Mononuclear cell (primary cell): ENCODE results near the gene FSIP1. TPM values are rescaled to one million over a fixed set of nuclear protein-coding genes. Genes with fewer than 3 reads are reported as not detected.

Experiments
- H3K27me3 ChIP-seq: 2 replicates; pipeline ENCODE4 v1.6.0; 2011; ENCODE audit warnings: low read length, control low read depth; ENCODE audit not compliant: insufficient read depth
- H3K4me1 ChIP-seq: 2 replicates; pipeline ENCODE4 v1.5.1; 2011; ENCODE audit warnings: mild to moderate bottlenecking, low read length, control low read depth; ENCODE audit not compliant: insufficient read depth
- H3K4me3 ChIP-seq: 2 replicates; pipeline ENCODE4 v1.5.1; 2011; ENCODE audit warnings: mild to moderate bottlenecking, low read length, moderate library complexity
- H3K9me3 ChIP-seq: 2 replicates; pipeline ENCODE4 v1.5.1; 2011; ENCODE audit warnings: low read depth, mild to moderate bottlenecking, control low read depth, low read length
- total RNA-seq: library from RNA; depleted of rRNA; stranded (reverse); fragments of >200 nt; gene quantifications from one replicate; pipeline ENCODE4 v1.2.3, GENCODE V29; 2012

The FSIP1 gene
- total RNA-seq, 1 donor: 0.94 TPM

- H3K9me3 ChIP-seq: peaks cover 31% of the 10 kb centered on the region
- H3K27me3 ChIP-seq: no peaks in the 10 kb centered on the region
- no peak overlapping the region for H3K4me3 ChIP-seq
- H3K4me1 ChIP-seq: peaks cover 3% of the 10 kb centered on the region
Measured at GRCh38 chr15:39609166-39609916, 173.3 kb downstream of the FSIP1 start.

- Histone ChIP-seq H3K4me3 (no peak overlapping the region), H3K9me3 (peaks cover 26% of the 10 kb centered on the region), H3K27me3 (no peaks in the 10 kb centered on the region), H3K4me1 (peaks cover 3% of the 10 kb centered on the region)
Measured at GRCh38 chr15:39608185-39609139, 174.2 kb downstream of the FSIP1 start.

GRCh38 chr15:39605146-39605545 lies 177.5 kb downstream of the FSIP1 start:
- Histone ChIP-seq H3K9me3 (peaks cover 6% of the 10 kb centered on the region), H3K27me3 (no peaks in the 10 kb centered on the region), H3K4me1 (peaks cover 3% of the 10 kb centered on the region), H3K4me3 (no peak overlapping the region)

GRCh38 chr15:39602143-39602542 lies 180.5 kb downstream of the FSIP1 start:
- Histone ChIP-seq H3K4me1 (no peaks in the 10 kb centered on the region), H3K27me3 (no peaks in the 10 kb centered on the region), H3K9me3 (no peaks in the 10 kb centered on the region), H3K4me3 (no peak overlapping the region)

GRCh38 chr15:39599871-39600270 lies 182.8 kb downstream of the FSIP1 start:
- Histone ChIP-seq H3K4me1 (no peaks in the 10 kb centered on the region), H3K4me3 (no peak overlapping the region), H3K27me3 (no peaks in the 10 kb centered on the region), H3K9me3 (no peaks in the 10 kb centered on the region)

GRCh38 chr15:39598958-39599845 lies 183.4 kb downstream of the FSIP1 start:
- H3K27me3 ChIP-seq: no peaks in the 10 kb centered on the region
- H3K9me3 ChIP-seq: no peaks in the 10 kb centered on the region
- H3K4me3 ChIP-seq: no peak overlapping the region
- H3K4me1 ChIP-seq: no peaks in the 10 kb centered on the region

GRCh38 chr15:39598186-39598850 lies 184.3 kb downstream of the FSIP1 start:
- Histone ChIP-seq H3K9me3 (no peaks in the 10 kb centered on the region), H3K27me3 (no peaks in the 10 kb centered on the region), H3K4me1 (no peaks in the 10 kb centered on the region), H3K4me3 (no peak overlapping the region)

- Histone ChIP-seq H3K4me3 (no peak overlapping the region), H3K27me3 (no peaks in the 10 kb centered on the region), H3K4me1 (no peaks in the 10 kb centered on the region), H3K9me3 (no peaks in the 10 kb centered on the region)
Measured at GRCh38 chr15:39597751-39598185, 184.9 kb downstream of the FSIP1 start.

GRCh38 chr15:39597336-39597735 lies 185.3 kb downstream of the FSIP1 start:
- H3K4me3 ChIP-seq: no peak overlapping the region

GRCh38 chr15:39596358-39597051 lies 186.1 kb downstream of the FSIP1 start:
- no peaks in the 10 kb centered on the region for H3K9me3 ChIP-seq
- no peak overlapping the region for H3K4me3 ChIP-seq
- H3K27me3 ChIP-seq: no peaks in the 10 kb centered on the region
- H3K4me1 ChIP-seq: no peaks in the 10 kb centered on the region

More at GRCh38 chr15:39597336-39597735, 185.3 kb downstream of the FSIP1 start:
- Histone ChIP-seq H3K27me3 (no peaks in the 10 kb centered on the region), H3K9me3 (no peaks in the 10 kb centered on the region), H3K4me1 (no peaks in the 10 kb centered on the region)

GRCh38 chr15:39595338-39596221 lies 187.1 kb downstream of the FSIP1 start:
- Histone ChIP-seq H3K4me1 (no peaks in the 10 kb centered on the region), H3K27me3 (no peaks in the 10 kb centered on the region), H3K9me3 (no peaks in the 10 kb centered on the region), H3K4me3 (no peak overlapping the region)

GRCh38 chr15:39594446-39595337 lies 187.9 kb downstream of the FSIP1 start:
- Histone ChIP-seq H3K4me1 (no peaks in the 10 kb centered on the region), H3K4me3 (no peak overlapping the region), H3K27me3 (no peaks in the 10 kb centered on the region), H3K9me3 (no peaks in the 10 kb centered on the region)
